DOHH2 (cell line): ENCODE data around the gene NOS1.

Source experiments
- EZH2phosphoT487 ChIP-seq: fragments of 200-600 bp; sonication (generic); IDR thresholded peaks from 2 replicates; pipeline ENCODE4 v1.6.1; 2017; ENCODE audit warnings: borderline replicate concordance, mild to moderate bottlenecking, antibody characterized with exemption, low read length, moderate library complexity, mixed read lengths
- TF ChIP-seq, protein P1 (sequence below): fragments of 200-600 bp; sonication (generic); IDR thresholded peaks from one replicate; pipeline ENCODE4 v1.5.1; 2014; ENCODE audit warnings: antibody characterized with exemption, mild to moderate bottlenecking, low read depth, low read length; ENCODE audit not compliant: poor library complexity, severe bottlenecking

DNA sequence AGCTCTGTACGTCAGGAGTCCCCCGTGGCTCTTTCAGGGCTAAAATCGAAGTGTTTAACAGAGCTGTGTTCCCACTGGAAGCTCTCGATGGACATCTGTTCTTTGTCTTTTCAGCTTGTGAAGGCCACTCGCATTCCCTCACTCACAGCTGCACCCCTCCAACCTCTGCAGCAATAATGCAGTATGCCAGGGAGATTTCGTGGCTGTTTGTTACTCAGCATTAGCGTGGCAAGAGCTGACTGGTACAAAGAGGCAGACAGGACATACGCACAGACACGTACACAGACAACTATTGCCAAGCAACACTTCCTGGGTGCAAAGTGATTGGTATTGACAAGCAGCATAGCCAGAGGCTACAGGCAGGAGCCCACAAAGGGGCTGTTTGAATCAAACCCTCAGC, 159.4 kb downstream of the NOS1 start:
- TF ChIP-seq, protein P1, sequence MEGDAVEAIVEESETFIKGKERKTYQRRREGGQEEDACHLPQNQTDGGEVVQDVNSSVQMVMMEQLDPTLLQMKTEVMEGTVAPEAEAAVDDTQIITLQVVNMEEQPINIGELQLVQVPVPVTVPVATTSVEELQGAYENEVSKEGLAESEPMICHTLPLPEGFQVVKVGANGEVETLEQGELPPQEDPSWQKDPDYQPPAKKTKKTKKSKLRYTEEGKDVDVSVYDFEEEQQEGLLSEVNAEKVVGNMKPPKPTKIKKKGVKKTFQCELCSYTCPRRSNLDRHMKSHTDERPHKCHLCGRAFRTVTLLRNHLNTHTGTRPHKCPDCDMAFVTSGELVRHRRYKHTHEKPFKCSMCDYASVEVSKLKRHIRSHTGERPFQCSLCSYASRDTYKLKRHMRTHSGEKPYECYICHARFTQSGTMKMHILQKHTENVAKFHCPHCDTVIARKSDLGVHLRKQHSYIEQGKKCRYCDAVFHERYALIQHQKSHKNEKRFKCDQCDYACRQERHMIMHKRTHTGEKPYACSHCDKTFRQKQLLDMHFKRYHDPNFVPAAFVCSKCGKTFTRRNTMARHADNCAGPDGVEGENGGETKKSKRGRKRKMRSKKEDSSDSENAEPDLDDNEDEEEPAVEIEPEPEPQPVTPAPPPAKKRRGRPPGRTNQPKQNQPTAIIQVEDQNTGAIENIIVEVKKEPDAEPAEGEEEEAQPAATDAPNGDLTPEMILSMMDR, result no peak
- no peak for TF ChIP-seq EZH2phosphoT487
